ENCODE data around the gene DCAF6.

DNA sequence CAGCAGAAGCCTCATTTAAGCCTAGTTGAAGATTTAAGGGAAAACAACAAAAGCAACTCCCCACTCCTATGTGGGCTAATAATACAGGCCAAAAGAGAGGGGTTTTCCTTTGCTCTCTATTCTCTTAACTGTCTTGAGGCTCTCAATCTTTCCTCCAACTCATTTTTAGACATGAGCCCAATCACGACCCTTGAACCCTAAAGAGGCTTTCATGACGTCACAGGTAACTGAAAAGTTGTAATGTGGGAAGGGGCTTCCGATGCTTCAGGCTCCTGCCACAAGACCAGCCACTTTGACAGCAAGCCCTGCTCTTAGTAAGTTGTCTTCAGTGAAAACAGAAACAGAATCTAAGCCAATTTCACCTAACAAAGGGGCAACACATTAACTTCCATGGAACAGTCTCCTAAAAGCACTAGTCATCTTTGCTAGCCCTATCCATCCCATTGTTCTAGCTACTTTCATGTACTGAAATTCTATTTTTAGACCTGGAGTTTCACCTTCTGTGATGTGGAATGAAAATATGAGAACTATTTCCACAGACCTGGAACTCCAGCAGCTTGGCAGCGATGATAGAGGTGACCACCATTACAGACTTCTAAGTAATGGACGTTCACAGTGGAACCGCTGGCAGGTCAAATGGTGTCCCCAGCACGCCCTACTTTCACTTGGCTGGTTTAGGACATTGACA lies 164.0 kb downstream of the DCAF6 start:
- TF ChIP-seq FOXM1 (IDR thresholded peaks at IDR 0.05; ENCODE audit: borderline replicate concordance) = no peak
- TF ChIP-seq TARDBP (IDR thresholded peaks at IDR 0.05) = no peak
- TF ChIP-seq HDGF (IDR thresholded peaks at IDR 0.05; ENCODE audit: borderline replicate concordance) = no peak
- no peak for TF ChIP-seq NFRKB (IDR thresholded peaks at IDR 0.05)
- TF ChIP-seq SP1 (IDR thresholded peaks at IDR 0.05) = no peak
- TF ChIP-seq FOXK2 (IDR thresholded peaks at IDR 0.05) = no peak
- TF ChIP-seq CTBP1 (IDR thresholded peaks at IDR 0.05; ENCODE audit: borderline replicate concordance) = no peak
- no peak for TF ChIP-seq ARNT (IDR thresholded peaks at IDR 0.05)
- TF ChIP-seq FOXA1 (IDR thresholded peaks at IDR 0.05) = no peak
- TF ChIP-seq LEF1 (IDR thresholded peaks at IDR 0.05; ENCODE audit: borderline replicate concordance) = no peak

All from HEK293T (cell line).